ENCODE measurements around the gene OXLD1. TPM values are rescaled to one million over a fixed set of nuclear protein-coding genes. Genes with fewer than 3 reads are reported as not detected.

OXLD1 gene
- total and polyA plus RNA-seq, 12 donors: 3.7 to 166 (median 51.5) TPM

- peak in 1 of 7 donors; percentile 19 for DNase-seq
- Histone ChIP-seq H3K9me3 (replicated peaks in 1 of 3) (no peaks in the 10 kb centered on the region), H3K4me3 (no peak overlapping the region), H3K4me1 (replicated peaks in 1 of 2) (peaks cover 15 to 32% of the 10 kb centered on the region in 2 donors), H3K36me3 (replicated peaks in 1 of 2) (no peaks in the 10 kb centered on the region), H3K27ac (no peak overlapping the region), H3K27me3 (no peaks in the 10 kb centered on the region)
- intact Hi-C loops (cut with DNase I): no loop called here
- WGBS, 4 donors: 92 to 96% (median 95%) methylated on average over 21 to 39 of the region's 39 CpGs
- TF ChIP-seq POLR2A (IDR thresholded peaks at IDR 0.05) (no peak), CTCF (IDR thresholded peaks at IDR 0.05) (no peak)
Measured at GRCh38 chr17:81714412-81715106, 48.2 kb upstream of the OXLD1 start.

GRCh38 chr17:81713556-81714411 lies 47.4 kb upstream of the OXLD1 start:
- no peak for TF ChIP-seq POLR2A (IDR thresholded peaks at IDR 0.05)
- no peak for TF ChIP-seq CTCF (IDR thresholded peaks at IDR 0.05)
- intact Hi-C loops (cut with DNase I): no loop called here
- H3K9me3 ChIP-seq (replicated peaks in 1 of 3): no peaks in the 10 kb centered on the region
- no peaks in the 10 kb centered on the region for H3K27me3 ChIP-seq
- 73 to 81% (median 76%) methylated on average over 15 to 36 of the region's 36 CpGs for whole genome bisulfite sequencing, 4 donors
- H3K27ac ChIP-seq: no peak overlapping the region
- no peak for DNase-seq
- H3K36me3 ChIP-seq (replicated peaks in 1 of 2): no peaks in the 10 kb centered on the region
- H3K4me3 ChIP-seq: no peak overlapping the region
- H3K4me1 ChIP-seq (replicated peaks in 1 of 2): peaks cover 15 to 32% of the 10 kb centered on the region in 2 donors

- Histone ChIP-seq H3K36me3 (replicated peaks in 1 of 2) (no peaks in the 10 kb centered on the region), H3K4me1 (replicated peaks in 1 of 2) (peaks cover 15 to 32% of the 10 kb centered on the region in 2 donors), H3K9me3 (replicated peaks in 1 of 3) (no peaks in the 10 kb centered on the region), H3K4me3 (peak overlapping the region in 1 of 4 donors; percentile 91), H3K27me3 (no peaks in the 10 kb centered on the region), H3K27ac (no peak overlapping the region)
- no peak for DNase-seq
- intact Hi-C loops (cut with DNase I): no loop called here
- WGBS, 4 donors: 36 to 44% (median 40%) methylated on average over 14 to 18 of the region's 18 CpGs
- TF ChIP-seq CTCF (IDR thresholded peaks at IDR 0.05) (no peak), POLR2A (IDR thresholded peaks at IDR 0.05) (no peak)
Measured at GRCh38 chr17:81713004-81713555, 46.7 kb upstream of the OXLD1 start.

GRCh38 chr17:81712468-81713003 lies 46.1 kb upstream of the OXLD1 start:
- WGBS, 4 donors: 3 to 24% (median 4%) methylated on average over 5 to 41 of the region's 41 CpGs; no CpG with 5 or more reads in 1 of the 4 donors
- H3K4me1 ChIP-seq (replicated peaks in 1 of 2): peaks cover 15 to 32% of the 10 kb centered on the region in 2 donors

More at GRCh38 chr17:81712468-81713003, 46.1 kb upstream of the OXLD1 start:
- peak in 3 of 7 donors; percentile 27 to 50 (median 35) for DNase-seq
- TF ChIP-seq POLR2A (IDR thresholded peaks at IDR 0.05) (no peak), CTCF (IDR thresholded peaks at IDR 0.05) (no peak)
- Histone ChIP-seq H3K27ac (peak overlapping the region in 2 of 5 donors; percentile 19 to 86), H3K9me3 (replicated peaks in 1 of 3) (no peaks in the 10 kb centered on the region), H3K36me3 (replicated peaks in 1 of 2) (peaks cover 0 to 4% of the 10 kb centered on the region in 2 donors), H3K27me3 (no peaks in the 10 kb centered on the region), H3K4me3 (peak overlapping the region in 3 of 4 donors; percentile 32 to 91 (median 43))
- intact Hi-C loops (cut with DNase I): no loop called here

Data from adrenal gland (tissue), 12 donors.